Uterus (tissue), 4 donors: Measurements from ENCODE around the gene HOXA11. TPM values are rescaled to one million over a fixed set of nuclear protein-coding genes. Genes with fewer than 3 reads are reported as not detected.
A peak's percentile ranks its signal among the peaks of the same experiment; 100 is the strongest.

Experiments used
- DNase-seq, 2 donors: peaks; one replicate each; pipeline ENCODE4 v3.0.0-alpha.2; 2019 to 2020
- H3K27ac ChIP-seq, 2 donors: fragments of 200-600 bp; sonication (generic); 1 replicate in 1 of 2; 2 replicates in 1 of 2; pipeline ENCODE4 v1.5.1; 2016 to 2018
- H3K27me3 ChIP-seq, 2 donors: fragments of 200-600 bp; sonication (generic); one replicate each; pipeline ENCODE4 v1.5.1; 2018 to 2019; ENCODE audit warnings: control low read depth in 1 of 2
- H3K36me3 ChIP-seq, 2 donors: fragments of 200-600 bp; sonication (generic); one replicate each; pipeline ENCODE4 v1.5.1; 2019; ENCODE audit warnings: control low read depth in 1 of 2
- H3K4me1 ChIP-seq, 2 donors: fragments of 200-600 bp; sonication (generic); one replicate each; pipeline ENCODE4 v1.5.1; 2018 to 2019; ENCODE audit warnings: control low read depth in 1 of 2
- H3K4me3 ChIP-seq, 2 donors: fragments of 200-600 bp; sonication (generic); 1 replicate in 1 of 2; 2 replicates in 1 of 2; pipeline ENCODE4 v1.5.1; 2018 to 2019; ENCODE audit warnings: mild to moderate bottlenecking in 1 of 2
- H3K9me3 ChIP-seq, 2 donors: fragments of 200-600 bp; sonication (generic); one replicate each; pipeline ENCODE4 v1.5.1; 2019; ENCODE audit warnings: control low read depth in 1 of 2
- CTCF ChIP-seq, 4 experiments: fragments of 200-600 bp in 2 of 4; fragments of 450-650 bp in 2 of 4; sonication (generic) in 2 of 4; IDR thresholded peaks; one replicate each; pipeline ENCODE4 v1.5.1; 2016 to 2019; ENCODE audit warnings: antibody characterized with exemption in 4 of 4, mild to moderate bottlenecking in 2 of 4, moderate library complexity in 1 of 4
- POLR2A ChIP-seq, 2 donors: fragments of 450-650 bp; IDR thresholded peaks; one replicate each; pipeline ENCODE4 v1.6.1; 2016; ENCODE audit warnings: antibody characterized with exemption in 2 of 2, mild to moderate bottlenecking in 1 of 2, moderate library complexity in 1 of 2
- intact Hi-C: fragments of 100-400 bp; cut with DNase I; formaldehyde crosslinking; loops from one replicate; pipeline ENCODE4 v1.15.1; 2023; ENCODE audit warnings: low total_unique reads
- total RNA-seq, 4 donors: library from RNA; depleted of rRNA in 3 of 4; stranded (reverse); fragments of >200 nt in 3 of 4; gene quantifications; one replicate each; pipeline versions ENCODE4 v1.1.0 to v1.2.4, GENCODE V29; 2014 to 2023
- donor health status: DM: yes; HTN: yes; CAD: no.

HOXA11 gene
- total RNA-seq, 4 donors from 2014 or later, result 32.4 to 82.0 (median 57.8) TPM

- Histone ChIP-seq H3K27me3 (no peaks in the 10 kb centered on the region), H3K36me3 (no peaks in the 10 kb centered on the region), H3K4me1 (no peaks in the 10 kb centered on the region), H3K4me3 (peak overlapping the region; percentile 58 to 66), H3K27ac (peak overlapping the region; percentile 94 to 96), H3K9me3 (no peaks in the 10 kb centered on the region)
- intact Hi-C loops, result no loop called here
- no peak for TF ChIP-seq POLR2A (IDR thresholded peaks at IDR 0.05)
- no peak for TF ChIP-seq CTCF (IDR thresholded peaks at IDR 0.05)
- DNase-seq, result peak; percentile 16 to 23
These were observed 6.0 kb downstream of the HOXA11 start for GRCh38 chr7:27179030-27179429.

DNA sequence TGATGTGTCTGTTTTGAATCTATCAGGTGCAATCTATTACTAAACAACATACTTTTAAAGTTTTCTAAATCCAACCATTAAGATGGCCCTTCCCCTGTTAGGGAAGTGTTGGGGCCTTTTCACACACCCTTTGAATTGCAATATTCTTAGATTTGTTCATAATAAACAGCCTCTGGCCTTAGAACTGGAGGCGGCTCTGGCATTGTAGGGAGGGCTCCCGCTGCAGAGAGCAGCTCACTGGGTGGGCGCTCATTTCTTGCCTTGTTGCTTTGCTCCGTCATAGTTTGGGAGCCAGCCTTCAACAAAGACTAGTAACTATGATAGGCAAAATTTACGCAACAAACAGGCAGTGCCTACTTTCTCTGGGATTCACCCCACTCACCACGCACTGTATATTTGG lies 6.7 kb downstream of the HOXA11 start:
- H3K4me3 ChIP-seq, result peak overlapping the region; percentile 58 to 66
- peak; percentile 45 to 65 for DNase-seq

GRCh38 chr7:27177795-27178320 lies 7.2 kb downstream of the HOXA11 start:
- H3K27me3 ChIP-seq, result no peaks in the 10 kb centered on the region
- TF ChIP-seq CTCF (IDR thresholded peaks at IDR 0.05), result no peak
- no peak for TF ChIP-seq POLR2A (IDR thresholded peaks at IDR 0.05)
- H3K9me3 ChIP-seq, result no peaks in the 10 kb centered on the region
- H3K4me1 ChIP-seq, result no peaks in the 10 kb centered on the region
- no peaks in the 10 kb centered on the region for H3K36me3 ChIP-seq
- H3K27ac ChIP-seq, result peak overlapping the region; percentile 94 to 96
- peak overlapping the region; percentile 58 to 66 for H3K4me3 ChIP-seq
- intact Hi-C loops, result no loop called here
- DNase-seq, result peak in 1 of 2 donors; percentile 14

More for the DNA sequence above, 6.7 kb downstream of the HOXA11 start:
- no peaks in the 10 kb centered on the region for H3K36me3 ChIP-seq
- no peaks in the 10 kb centered on the region for H3K4me1 ChIP-seq
- H3K27ac ChIP-seq, result peak overlapping the region; percentile 94 to 96
- intact Hi-C loops, result no loop called here
- no peaks in the 10 kb centered on the region for H3K27me3 ChIP-seq
- TF ChIP-seq CTCF (IDR thresholded peaks at IDR 0.05), result no peak
- TF ChIP-seq POLR2A (IDR thresholded peaks at IDR 0.05), result no peak
- no peaks in the 10 kb centered on the region for H3K9me3 ChIP-seq

DNA sequence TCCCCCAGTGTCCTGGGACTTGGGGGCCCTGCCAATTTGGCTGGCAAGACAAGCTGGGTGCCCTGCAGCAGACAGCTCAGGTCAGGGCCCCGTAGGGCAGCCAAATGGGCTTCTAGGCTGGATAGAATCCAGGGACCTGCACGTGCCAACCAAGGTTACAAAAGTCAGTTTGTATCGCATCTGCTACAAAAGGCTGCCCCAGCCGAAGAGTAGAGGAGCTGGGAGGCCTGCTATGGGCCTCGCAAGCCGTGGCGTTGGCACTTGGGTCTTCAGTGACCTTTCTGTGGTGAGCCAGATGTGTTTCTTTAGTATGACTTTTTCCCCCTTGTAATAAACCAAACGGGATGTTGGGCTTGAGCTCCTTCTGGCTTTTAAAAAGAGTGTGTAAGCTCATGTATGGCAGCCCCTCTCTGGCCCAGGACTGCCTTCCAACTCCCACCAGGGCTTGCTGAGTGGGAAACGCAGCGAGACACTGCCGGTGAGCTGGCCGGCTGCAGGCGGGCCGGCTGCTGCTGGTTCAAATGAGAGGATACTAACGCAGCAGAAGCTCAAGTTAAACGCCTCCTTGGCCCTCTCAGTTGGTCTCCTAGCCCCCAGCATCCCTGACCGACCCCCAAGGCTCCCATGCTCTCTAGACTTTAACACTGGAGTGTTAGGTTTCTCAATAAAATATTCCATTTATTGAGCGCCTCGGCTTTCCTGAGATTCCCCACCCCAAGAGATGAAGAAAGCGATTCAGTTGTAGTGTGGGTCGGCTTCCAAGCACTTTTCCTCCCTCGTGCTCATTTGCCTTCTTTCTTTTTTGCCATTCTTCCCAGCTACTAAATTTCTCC lies 7.9 kb downstream of the HOXA11 start:
- no peaks in the 10 kb centered on the region for H3K4me1 ChIP-seq
- peak; percentile 33 to 34 for DNase-seq
- intact Hi-C loops, result no loop called here
- H3K4me3 ChIP-seq, result peak overlapping the region; percentile 58 to 66
- TF ChIP-seq POLR2A (IDR thresholded peaks at IDR 0.05) (no peak), CTCF (IDR thresholded peaks at IDR 0.05) (no peak)
- peak overlapping the region; percentile 94 to 96 for H3K27ac ChIP-seq
- H3K27me3 ChIP-seq, result no peaks in the 10 kb centered on the region
- H3K36me3 ChIP-seq, result no peaks in the 10 kb centered on the region
- H3K9me3 ChIP-seq, result no peaks in the 10 kb centered on the region

DNA sequence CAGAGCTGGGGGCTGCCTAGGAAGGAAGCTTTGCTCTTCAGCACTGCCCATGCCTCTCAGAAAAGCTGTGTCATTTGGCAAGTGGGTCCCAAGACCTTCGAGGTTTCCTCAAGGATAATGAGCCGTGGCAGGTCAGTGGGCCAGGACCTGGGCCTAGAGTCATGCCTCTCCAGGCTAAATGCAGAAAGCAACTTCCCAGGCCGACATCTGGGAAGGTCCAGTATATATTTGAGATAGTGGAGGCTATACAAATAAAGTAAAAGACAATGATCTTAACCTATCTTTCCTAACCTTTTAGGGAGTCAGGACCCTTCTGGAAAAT lies 8.5 kb downstream of the HOXA11 start:
- DNase-seq, result peak in 1 of 2 donors; percentile 17
- H3K4me3 ChIP-seq, result peak overlapping the region; percentile 58 to 66
- no peaks in the 10 kb centered on the region for H3K36me3 ChIP-seq
- H3K27me3 ChIP-seq, result no peaks in the 10 kb centered on the region
- no peak for TF ChIP-seq POLR2A (IDR thresholded peaks at IDR 0.05)
- TF ChIP-seq CTCF (IDR thresholded peaks at IDR 0.05), result no peak
- no peaks in the 10 kb centered on the region for H3K4me1 ChIP-seq
- no peaks in the 10 kb centered on the region for H3K9me3 ChIP-seq
- intact Hi-C loops, result no loop called here
- H3K27ac ChIP-seq, result peak overlapping the region; percentile 94 to 96
